ENCODE measurements around the gene DHFR.

GRCh38 chr5:80668016-80668969, 13.5 kb upstream of the DHFR start:
- TF ChIP-seq CREB1 (IDR thresholded peaks at IDR 0.05) (no peak), CREB1 (CRISPR knock-in tag; IDR thresholded peaks at IDR 0.05) (no peak), CTCF (IDR thresholded peaks at IDR 0.05 in 2 of 3, conservative IDR thresholded peaks at IDR 0.05 in 1 of 3; ENCODE audit: insufficient read depth in 2 of 3, low read depth in 1 of 3, low read length in 3 of 3) (no peak), NFYB (IDR thresholded peaks at IDR 0.05; ENCODE audit: extremely low read depth, insufficient read length) (no peak), ZNF146 (CRISPR knock-in tag; IDR thresholded peaks at IDR 0.05; ENCODE audit: unreplicated experiment) (no peak), FOXK1 (CRISPR knock-in tag; IDR thresholded peaks at IDR 0.05; ENCODE audit: borderline replicate concordance) (no peak), HDAC6 (IDR thresholded peaks at IDR 0.05; ENCODE audit: low read depth, low read length) (no peak), TCF7 (IDR thresholded peaks at IDR 0.05; ENCODE audit: borderline replicate concordance) (no peak), PCBP1 (IDR thresholded peaks at IDR 0.05; ENCODE audit: low read depth, low read length, poor library complexity, severe bottlenecking) (no peak), ZNF644 (tag; IDR thresholded peaks at IDR 0.05; ENCODE audit: low read depth) (no peak), POLR2A (conservative IDR thresholded peaks at IDR 0.05) (no peak), SOX6 (IDR thresholded peaks at IDR 0.05) (no peak), JUND (IDR thresholded peaks at IDR 0.05; ENCODE audit: borderline replicate concordance, low read depth, low read length) (no peak), JUND (tag; IDR thresholded peaks at IDR 0.05; ENCODE audit: borderline replicate concordance, low read depth, low read length) (no peak)
